ENCODE results near the gene DNM3.

DNM3 gene

DNA sequence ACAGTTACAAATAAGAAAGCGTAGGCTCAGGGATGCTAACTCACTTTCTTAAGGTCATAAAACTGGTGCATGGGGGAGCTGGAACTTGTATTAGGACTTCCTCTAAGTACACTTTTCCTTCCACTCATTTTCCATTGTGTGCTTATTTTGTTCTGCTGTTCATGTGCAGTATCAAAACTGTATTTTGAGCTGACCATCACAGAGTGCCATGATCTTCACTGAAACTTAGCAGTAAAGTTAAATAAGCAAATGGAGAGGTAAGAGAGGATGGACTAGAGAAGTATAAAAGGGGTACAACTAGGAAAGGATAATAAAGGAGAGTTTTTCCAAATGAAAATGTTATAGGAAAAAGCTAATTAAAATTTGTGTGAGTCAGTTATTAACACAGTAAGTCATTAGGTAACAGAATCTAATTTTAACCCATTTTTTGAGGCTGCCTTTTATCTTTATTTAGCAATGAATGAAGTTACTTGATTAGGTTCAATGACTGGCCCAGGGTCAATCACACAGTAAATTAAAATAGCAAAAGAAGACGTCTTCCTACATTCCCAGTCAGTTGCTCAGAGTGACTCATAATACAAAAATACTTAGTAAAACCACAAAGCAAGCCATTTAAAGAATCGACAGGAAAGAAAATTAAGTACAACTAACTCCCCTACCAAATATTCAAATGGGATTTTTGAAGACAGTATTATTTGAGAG, 413.4 kb downstream of the DNM3 start:
- DNase-seq, result no peak

DNA sequence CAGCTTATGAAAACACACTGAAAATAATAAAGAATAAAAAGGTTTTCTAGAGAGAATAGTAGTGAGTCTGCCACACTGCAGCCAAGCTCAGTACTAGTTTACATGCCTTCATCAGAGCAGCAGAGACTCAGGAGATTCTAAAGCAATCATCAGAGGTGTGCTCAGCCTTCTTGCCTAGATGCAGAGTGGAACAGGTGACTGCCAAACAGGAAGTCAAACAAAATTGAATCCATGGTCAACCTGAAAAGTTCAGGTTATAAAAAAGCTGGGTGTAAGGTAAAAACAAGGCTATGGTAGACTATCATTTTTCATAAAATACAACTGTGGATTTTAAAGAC, 413.9 kb downstream of the DNM3 start:
- DNase-seq, result no peak

DNA sequence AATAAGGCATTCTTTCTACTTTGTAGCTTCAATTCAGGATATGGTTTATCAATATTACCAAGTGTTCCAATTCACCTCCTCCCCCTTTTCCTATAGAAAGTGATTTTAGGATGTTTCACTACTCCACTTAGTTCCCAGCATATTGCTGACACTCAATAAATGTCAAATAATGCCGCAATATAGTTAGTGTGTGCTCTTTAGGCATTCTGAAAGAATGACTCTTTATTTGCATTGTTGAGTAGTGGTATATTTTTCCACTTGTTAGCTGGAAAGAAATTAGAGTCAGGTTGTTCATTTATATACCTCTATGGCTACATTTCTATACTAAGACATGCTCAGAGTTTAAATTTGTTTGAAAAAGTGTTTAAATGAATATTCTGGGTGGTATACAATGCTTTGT, 424.6 kb downstream of the DNM3 start:
- no peak for DNase-seq

DNA sequence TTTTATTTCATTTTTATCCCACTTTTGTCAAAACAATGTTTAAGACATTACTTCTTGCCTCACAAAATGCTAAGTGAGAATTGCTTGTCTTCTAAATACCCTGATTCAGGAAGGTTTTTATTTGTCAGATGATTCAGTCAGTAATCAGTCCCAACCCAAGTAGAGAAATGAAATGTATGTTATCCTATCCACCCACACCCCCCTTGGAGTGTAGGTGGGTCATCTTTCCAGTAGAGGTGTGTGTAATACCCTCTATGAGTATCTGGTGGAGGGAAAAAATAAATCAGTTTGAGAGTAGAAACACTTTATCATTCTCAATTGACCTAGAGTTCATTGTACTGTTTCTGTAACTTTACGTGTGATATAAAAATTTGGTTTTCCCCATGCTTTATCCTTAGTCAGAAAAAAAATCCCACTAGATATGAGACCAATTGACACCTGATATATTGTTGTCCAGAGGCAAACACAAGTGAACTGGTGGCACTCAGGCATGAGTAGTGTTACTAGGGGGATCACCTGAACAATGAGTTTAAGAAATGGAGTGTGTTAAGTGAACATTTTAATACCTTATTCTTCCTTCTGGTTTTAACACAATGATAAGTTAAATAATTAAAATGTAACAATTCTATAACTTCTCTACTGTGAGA, 425.4 kb downstream of the DNM3 start:
- DNase-seq, result no peak

DNA sequence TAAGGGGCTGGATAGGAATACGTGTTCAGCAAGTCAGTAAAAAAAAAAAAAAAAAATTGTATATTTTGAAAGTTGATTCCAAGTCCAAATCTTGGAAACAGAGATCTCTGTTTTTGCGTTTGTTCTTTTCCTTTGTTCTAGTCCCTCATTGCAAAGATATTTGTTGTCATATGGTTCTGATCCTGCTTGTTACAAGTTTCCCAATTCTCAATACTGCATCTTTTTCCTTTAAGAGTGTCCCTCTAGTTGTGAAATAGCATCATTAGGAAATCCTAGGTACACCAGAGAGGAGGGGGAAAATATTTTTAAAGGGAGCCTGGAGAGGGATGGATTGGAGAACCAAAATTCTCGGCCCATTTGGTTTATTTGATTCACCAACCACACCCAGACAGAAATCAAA, 426.9 kb downstream of the DNM3 start:
- DNase-seq, result no peak

DNA sequence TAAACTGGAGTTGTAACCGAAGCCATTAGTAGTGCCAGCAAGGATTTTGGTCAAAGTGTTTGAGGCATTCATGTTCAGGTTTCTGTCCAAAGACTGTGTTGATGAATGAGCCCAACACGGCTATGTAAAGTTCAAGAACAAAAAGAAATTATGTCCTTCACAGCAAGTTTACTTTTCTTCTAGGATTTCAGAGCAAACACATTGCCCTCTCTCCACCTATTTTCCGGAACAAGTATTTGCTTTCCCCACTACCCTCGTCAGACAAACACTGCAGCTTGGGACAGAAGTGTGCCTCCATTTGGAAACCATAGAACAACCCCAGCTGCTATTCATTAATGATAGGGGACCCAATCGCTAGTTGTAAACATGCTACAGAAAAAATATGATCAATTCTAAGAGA, 427.8 kb downstream of the DNM3 start:
- DNase-seq, result no peak

DNA sequence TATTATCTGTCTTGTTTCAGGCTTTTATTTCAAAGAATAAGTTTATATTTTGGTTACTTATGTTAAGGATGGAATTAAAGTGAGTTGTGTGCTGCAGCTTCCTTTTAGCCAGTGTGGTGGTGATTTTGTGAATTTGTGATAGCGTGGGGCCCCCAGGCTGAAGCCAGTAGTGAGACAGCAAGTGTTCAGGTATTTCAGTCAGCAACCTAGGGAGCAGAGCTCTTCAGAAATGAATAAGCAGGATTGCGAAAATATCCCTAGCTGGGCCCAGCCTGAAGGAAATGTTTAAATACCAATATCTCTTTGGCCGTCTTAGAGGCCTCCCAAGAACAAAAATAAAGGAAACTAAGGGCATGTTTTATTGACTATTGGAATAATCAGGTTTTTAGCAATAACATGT, 428.3 kb downstream of the DNM3 start:
- no peak for DNase-seq

DNA sequence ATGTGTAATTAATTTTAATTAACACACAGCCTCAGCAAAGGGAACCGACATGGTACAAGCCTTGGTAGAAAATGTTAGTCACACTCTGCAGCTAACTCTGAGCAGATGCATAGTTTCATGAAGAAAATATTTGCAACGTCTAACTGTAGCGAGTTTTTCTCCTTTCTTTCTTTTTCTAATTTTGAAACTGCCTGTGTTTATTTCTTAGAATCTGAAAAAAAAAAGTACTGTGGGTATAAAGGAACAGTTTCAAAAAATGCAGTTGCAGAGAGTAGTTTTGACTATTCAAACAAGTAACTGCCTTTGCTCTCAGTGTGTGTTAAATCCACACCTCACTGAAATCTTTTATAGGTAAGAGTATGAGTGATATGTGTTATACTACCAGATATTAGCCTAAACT, 429.3 kb downstream of the DNM3 start:
- DNase-seq, result no peak

DNA sequence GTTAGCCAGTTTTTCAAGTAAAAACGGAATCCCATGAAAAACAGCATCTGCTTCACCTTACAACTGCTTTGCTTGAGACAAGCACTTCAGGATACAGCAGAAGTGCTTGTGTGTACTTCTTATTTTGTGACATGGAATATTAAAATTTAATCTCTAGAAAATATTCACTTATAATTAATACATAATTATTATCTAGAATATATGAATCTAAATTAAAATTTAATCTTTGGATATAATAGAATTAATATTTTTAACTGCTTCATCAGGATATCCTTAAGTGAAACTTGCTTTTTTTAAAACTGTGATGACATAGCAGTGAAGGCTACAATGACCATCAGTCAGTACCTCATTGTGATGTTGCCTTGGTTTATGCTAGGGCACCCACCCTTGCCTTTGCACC, 430.8 kb downstream of the DNM3 start:
- DNase-seq, result no peak

DNA sequence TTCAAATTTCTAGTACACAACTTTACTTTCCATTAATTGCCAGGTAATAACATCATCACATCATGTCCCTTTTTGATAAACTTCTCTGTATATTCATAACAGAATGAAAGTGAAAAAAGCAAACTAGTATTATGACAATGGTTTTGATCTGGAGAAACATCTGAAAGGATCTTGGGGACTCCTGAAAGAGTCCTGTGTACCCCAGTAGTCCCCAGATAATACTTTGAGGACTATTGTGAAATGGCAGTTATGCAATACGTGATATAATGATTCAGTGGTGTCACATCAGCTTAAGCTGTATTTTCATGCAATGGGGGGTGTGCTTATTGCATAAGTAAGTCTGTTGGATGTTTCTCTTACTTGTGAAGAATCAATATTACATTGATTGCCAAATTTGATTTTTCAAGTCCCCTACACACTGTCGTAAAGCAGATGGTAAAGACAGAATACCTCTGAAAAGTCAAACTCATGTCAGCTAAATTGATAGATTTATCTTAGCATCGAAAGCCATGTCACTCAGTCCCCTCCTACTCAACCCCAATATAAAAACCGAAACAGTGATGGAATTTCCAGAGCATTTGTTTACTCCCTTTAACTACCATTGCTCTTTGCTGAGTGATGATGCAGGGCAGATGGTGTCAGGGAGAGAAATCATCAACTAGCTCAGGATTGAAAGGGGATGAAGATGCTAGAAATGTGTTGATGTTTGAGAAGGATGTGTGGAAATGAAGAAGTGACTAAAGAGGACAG, 432.5 kb downstream of the DNM3 start:
- DNase-seq, result no peak

DNA sequence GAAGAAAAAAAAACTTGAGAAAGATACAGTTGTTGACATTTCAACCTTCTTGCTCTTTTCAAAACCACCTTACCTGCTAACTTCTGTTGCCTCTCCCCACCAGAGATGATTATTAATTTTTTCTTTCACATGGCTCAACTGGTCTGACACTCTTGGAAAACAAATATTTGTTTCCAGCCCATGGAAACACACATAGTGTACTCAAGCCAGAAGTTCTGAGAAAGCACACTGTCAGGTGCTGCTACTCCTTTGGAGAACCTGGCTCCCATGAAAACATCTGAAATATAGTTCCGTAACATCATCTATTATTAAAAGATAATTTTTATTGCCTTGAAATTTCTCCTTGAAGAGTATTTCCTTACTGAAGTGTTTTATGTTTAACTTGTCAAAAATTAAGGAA, 434.2 kb downstream of the DNM3 start:
- no peak for DNase-seq

DNA sequence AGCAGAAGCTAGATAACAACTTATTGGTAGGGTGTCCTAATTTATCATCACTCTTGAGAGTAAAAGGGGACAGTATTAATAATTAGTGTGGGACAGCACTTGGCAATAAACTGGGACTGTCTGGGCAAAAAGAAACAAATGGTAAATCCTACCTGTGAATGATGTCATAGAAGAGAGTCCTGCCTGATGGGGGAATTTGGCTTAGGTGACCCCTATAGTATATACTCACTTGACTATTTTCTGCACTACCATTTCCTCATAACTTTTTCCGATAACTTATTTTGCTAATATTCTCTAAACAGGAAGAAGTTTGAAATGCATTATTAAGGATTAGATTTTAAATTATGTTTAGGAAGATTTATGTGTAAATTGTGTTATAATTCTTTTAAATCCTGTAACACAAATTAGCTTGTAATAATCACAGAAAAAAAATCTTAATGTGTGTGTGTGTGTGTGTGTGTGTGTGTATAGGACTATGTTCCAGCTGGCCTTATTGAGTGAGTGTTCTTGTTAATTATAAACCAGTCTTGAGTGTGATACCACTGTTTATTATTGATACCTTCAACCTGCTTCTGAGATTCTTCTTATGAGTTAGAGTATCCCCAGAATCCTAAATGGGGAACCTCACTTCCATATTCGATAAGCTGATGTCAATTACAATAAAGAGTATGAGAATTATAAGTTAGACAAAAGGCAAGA, 435.0 kb downstream of the DNM3 start:
- no peak for DNase-seq

DNA sequence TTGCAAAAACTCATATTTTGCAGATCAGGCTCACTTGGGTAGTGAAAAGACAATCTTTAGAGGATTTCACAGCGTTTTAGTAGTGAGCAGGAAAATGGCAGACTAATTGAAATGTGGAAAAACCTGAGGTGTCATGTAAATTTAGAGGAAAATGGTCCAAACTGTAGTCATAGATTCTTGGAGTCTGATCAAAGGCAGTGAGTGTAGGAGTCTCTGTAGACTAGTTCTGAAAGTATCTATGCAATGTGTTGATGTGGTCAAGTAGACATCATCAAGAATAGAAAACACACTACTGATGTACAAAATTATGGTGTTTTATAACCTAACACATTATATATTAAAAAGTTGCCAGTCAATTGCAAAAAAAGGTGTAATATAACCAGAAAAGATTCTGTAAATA, 436.0 kb downstream of the DNM3 start:
- DNase-seq, result no peak

DNA sequence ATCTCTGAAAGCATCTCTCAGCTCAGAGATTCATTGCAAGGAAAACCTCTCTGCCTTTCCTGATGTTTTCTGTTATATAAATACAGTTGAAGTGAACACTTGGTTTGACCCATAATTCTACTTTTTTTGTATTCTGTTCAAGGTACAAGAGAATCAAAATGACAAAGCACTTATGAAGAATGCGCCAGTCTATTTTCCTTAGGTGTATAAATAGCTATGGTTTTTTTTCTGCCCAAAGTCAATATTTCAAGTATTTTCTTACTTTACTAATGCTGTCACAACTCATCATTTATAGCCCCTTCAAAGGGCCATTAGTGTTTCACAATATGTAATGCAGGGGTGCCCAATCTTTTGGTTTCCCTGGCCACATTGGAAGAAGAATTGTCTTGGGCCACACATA, 436.7 kb downstream of the DNM3 start:
- DNase-seq, result no peak

DNA sequence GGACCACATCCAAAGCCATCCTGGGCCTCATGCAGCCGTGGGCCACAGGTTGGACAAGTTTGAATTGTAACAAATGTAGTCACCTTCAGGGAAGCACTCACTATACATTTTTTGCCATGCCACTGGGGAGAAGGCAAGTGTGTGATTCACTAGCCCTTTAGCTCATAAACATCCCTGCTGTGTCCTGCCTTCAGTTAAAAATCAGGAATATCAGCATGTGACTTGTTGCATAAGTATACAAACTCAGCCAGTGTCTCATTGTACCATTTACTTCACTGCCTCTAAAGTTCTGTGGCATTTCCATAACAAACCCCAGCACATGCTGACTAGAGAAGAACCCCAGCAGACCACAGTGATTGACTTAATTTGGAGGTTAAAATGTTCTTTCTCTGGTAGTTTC, 437.2 kb downstream of the DNM3 start:
- DNase-seq, result no peak

DNA sequence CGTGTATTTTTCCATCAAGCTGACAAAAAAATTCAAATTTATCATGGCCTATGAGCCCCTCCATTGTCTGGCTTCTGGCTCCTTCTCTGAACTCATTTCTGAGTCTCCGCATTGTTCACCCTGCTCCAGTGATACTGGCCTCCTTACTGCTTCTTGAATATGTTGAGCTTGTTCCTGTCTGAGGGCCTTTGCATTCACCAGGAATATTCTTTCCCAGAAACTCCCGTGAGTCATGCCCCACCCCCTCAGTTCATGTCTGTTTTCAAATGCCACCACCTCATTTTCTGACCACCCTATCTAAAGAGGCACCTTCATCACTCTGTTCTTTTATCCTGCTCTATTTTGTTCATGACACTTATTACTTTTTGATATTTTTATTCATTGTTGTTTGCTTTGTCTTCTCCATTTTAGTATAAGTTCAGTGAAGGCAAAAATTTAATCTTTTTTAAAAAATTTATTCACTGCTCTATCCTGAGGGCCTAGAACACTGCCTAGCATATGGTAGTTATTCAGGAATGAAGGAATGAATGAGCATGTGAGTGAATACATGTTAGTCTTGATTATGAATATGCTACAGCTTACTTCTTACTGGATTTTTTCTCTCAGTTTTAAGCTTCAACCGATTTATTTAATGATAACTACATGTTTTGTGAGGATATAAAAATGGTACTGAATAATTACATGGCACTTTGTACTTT, 438.8 kb downstream of the DNM3 start:
- DNase-seq, result no peak

DNA sequence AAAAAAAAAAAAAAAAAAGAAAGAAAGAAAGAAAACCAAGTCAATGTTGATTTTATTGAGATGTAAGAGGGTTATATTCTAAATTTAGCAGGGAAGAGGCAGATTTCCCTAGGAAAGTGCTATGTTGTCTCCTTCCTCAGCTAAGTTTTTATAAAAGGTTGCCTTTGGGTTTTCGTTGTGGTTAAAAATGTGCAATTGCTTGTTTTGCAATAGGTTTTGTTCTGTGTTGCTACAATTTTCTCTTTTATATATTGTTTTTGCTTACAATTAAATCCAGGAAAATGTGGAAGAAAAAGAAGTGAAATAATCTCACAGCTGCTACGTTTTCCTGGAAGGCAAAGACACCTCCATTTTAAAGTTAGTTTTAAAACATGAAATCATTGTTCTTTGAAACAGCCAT, 442.5 kb downstream of the DNM3 start:
- DNase-seq, result no peak

DNA sequence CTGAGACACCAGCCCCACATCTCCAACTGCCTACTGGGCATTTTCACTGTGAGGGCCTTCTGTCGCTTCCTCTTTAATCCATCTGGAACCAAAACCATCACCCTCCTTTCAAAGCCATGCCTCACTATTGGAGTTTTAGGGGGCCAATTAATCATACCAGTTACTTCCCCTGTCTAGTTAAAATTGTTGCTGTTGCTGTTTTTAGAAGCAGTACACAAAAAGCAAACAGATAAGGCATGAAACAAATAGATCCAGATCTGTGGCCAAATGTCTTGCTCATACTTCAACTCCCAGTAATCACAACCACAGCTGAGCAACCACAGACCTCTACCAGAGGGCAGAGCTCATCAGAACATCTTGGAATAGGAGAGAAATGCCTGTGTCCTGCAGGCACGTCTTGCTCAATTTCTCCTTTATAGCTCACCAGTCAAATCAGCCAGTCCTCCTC, 445.4 kb downstream of the DNM3 start:
- no peak for DNase-seq

DNA sequence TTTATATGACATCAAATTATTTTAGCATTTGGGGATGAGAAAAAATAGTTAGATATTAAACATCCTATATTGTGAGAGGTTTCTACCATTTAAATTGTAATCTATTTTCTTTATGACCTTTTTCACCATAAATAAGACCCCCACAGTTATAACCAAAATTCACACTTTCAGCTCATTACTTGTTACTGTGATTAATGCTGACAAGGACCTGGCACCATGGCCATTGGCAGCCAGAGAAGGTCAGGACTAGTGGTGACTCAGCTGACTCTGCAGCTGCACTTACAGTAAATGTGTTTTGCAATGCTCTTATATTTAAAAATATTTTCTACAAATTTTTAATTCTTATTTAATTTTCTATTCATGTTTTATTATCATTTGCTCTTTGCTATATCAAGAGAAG, 445.9 kb downstream of the DNM3 start:
- no peak for DNase-seq

DNA sequence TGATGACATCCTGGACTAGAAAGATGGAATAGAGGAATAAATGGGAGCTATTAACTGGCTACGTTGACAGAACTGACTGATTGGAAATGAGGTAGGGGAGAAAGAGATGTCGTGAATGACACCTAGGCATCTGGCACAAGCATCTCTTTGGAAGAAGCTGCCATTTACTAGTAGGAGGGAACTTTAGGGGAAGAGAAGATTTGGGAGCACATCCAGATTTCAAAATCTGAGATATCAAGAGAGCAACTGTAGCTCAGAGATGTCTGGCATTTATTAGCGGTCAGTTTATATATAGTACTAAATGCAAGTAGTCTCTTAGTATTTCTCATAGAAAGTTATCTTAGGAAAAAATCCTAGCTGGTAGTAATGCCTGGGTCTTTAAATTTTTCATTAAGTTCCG, 447.3 kb downstream of the DNM3 start:
- DNase-seq, result no peak

DNA sequence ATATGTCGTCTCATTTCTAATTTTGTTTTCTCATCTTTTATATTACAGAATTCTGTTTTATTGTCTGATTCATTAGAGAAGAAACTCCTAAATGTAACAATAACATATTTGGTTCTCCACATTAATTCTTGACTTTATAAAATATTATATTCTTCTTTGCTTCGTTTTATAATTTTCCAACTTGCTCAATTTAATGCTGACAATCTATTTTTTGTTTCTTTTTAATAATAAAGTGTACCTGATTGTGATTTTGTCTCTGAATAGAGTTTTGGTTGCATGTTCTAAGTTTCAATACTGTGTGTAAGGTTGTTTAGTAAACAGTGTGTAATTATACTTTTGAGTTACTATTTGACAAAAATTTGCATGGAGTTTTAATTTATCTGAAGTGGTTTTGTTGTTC, 448.1 kb downstream of the DNM3 start:
- no peak for DNase-seq

DNA sequence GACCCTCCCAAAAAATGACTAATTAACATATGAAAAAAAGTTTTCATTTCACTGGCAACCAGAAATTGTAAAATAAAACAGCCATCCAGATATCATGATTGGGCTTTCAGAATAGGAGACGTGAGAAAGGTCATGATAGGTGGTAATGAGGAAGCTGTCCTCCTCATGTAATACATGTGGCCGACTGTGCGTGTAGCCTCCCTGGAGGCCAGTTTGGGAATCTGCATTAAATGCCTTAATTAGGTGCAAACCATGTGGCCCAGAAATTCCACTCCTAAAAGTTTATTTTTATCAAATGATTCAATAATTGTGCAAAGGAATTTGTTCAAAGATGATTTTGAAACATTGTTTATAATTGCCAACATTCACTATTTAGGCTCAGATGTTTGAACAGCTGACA, 451.5 kb downstream of the DNM3 start:
- DNase-seq, result no peak

DNA sequence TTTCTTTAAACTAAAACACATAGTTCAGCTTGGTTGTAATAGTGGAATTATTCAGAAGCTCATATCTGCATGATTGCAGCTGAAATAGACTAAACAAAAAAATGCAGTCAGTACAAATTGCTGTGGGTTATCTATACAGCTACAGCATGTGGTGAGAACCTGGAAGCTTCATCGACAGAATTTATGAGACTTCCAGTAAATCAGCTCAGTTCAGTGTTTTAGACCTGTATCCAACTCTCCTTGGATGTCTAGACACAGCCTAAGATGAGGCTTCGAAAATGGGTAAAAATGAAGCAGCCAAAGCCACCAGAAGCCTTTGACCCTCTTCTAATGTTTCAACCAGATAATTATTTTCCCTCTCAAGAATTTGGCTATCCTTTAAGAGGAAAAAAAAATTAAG, 452.1 kb downstream of the DNM3 start:
- no peak for DNase-seq
